K562 (cell line): ENCODE measurements around the gene SCRN1. TPM values are rescaled to one million over a fixed set of nuclear protein-coding genes. Genes with fewer than 3 reads are reported as not detected.

Experiments used
- ATAC-seq: fragments of 200-7000 bp; cut with Tn5 transposase; 3 replicates; pipeline ENCODE4 v1.9.1; 2020; ENCODE audit warnings: moderate library complexity
- BruUV-seq: library from RNA; stranded (reverse); fragments of 400-500 nt; replicated peaks from 2 replicates; lab custom pipeline; 2021; lab: Mats Ljungman, UMichigan
- CTCF ChIA-PET: fragments of 300-600 bp; formaldehyde crosslinking; extraction: SDS; loops from one replicate; lab custom pipeline; 2021; ENCODE audit warnings: low intra/inter-chr PET ratio; lab: Yijun Ruan, JAX
- POLR2A ChIA-PET: fragments of 300-600, 350-650 bp; sonication (Branson Sonifier 250); formaldehyde crosslinking; extraction: SDS; loops from one replicate; lab custom pipeline; 2021; ENCODE audit warnings: antibody characterized with exemption, inconsistent platforms; lab: Yijun Ruan, JAX
- DNase-seq, 4 experiments: peaks; one replicate each; pipeline versions ENCODE4 v3.0.0 to v3.0.0-alpha.2; 2011 to 2018; ENCODE audit warnings: low spot score in 3 of 4, mixed read lengths in 3 of 4; ENCODE audit errors: extremely low read depth in 1 of 4
- FAIRE-seq: peaks from 2 replicates; lab custom pipeline; 2011; peaks lifted over from hg19 to GRCh38; lab: Jason Lieb, UNC
- H2AFZ ChIP-seq: 2 replicates; pipeline ENCODE4 v1.6.0; 2011; ENCODE audit warnings: low read depth, low read length, control low read depth, inconsistent platforms
- H3K27ac ChIP-seq: fragments of 200-600 bp; 3 replicates; pipeline ENCODE4 v1.8.0; 2011; ENCODE audit warnings: low read depth, mild to moderate bottlenecking, control low read depth, inconsistent platforms, low read length, moderate library complexity, mixed read lengths; ENCODE audit errors: extremely low read depth
- H3K27me3 ChIP-seq, 2 experiments: fragments of 300-600 bp in 1 of 2; 2 replicates in 1 of 2; 3 replicates in 1 of 2; pipeline versions ENCODE4 v1.6.0 to v1.8.0; 2011; ENCODE audit warnings: inconsistent platforms in 2 of 2, low read length in 2 of 2, mild to moderate bottlenecking in 1 of 2, mixed read lengths in 1 of 2, moderate library complexity in 1 of 2; ENCODE audit not compliant: control insufficient read depth in 2 of 2, insufficient read depth in 2 of 2
- H3K36me3 ChIP-seq: fragments of 300-600 bp; 3 replicates; pipeline ENCODE4 v1.8.0; 2011; ENCODE audit warnings: mild to moderate bottlenecking, low read length, inconsistent platforms; ENCODE audit not compliant: control insufficient read depth, insufficient read depth
- H3K4me1 ChIP-seq, 2 experiments: fragments of 200-600 bp in 1 of 2; replicated peaks in 1 of 2; 2 replicates in 1 of 2; 3 replicates in 1 of 2; pipeline versions ENCODE4 v1.5.1 to v1.8.0; 2011; ENCODE audit warnings: inconsistent platforms in 2 of 2, low read length in 2 of 2, mild to moderate bottlenecking in 1 of 2, mixed read lengths in 1 of 2, moderate library complexity in 1 of 2; ENCODE audit not compliant: control insufficient read depth in 2 of 2, insufficient read depth in 2 of 2
- H3K4me2 ChIP-seq: 2 replicates; pipeline ENCODE4 v1.6.1; 2011; ENCODE audit warnings: low read length, control low read depth, inconsistent platforms, mixed read lengths; ENCODE audit not compliant: insufficient read depth
- H3K4me3 ChIP-seq: fragments of 200-600 bp; sonication (generic), shearing (Covaris generic); 2 replicates; pipeline ENCODE4 v1.5.1; 2016; ENCODE audit warnings: control low read depth, inconsistent platforms
- H3K79me2 ChIP-seq: fragments of 200-600 bp; 3 replicates; pipeline ENCODE4 v1.8.0; 2011; ENCODE audit warnings: low read length, inconsistent platforms; ENCODE audit not compliant: control insufficient read depth, insufficient read depth
- H3K9ac ChIP-seq, 2 experiments: 2 replicates each; pipeline versions ENCODE4 v1.6.0 to v1.6.1; 2011; ENCODE audit warnings: low read depth in 2 of 2, low read length in 2 of 2, control low read depth in 1 of 2, inconsistent platforms in 1 of 2, mild to moderate bottlenecking in 1 of 2, mixed read lengths in 1 of 2; ENCODE audit not compliant: insufficient read depth in 1 of 2
- H3K9me1 ChIP-seq: one replicate; pipeline ENCODE4 v1.6.0; 2011; ENCODE audit warnings: inconsistent platforms, mild to moderate bottlenecking, low read length, moderate library complexity; ENCODE audit not compliant: control insufficient read depth, insufficient read depth
- H3K9me3 ChIP-seq: replicated peaks from 2 replicates; pipeline ENCODE4 v1.5.1; 2011; ENCODE audit warnings: low read depth, low read length, inconsistent platforms; ENCODE audit not compliant: control insufficient read depth, insufficient read depth
- H4K20me1 ChIP-seq: replicated peaks from 2 replicates; pipeline ENCODE4 v1.6.1; 2011; ENCODE audit warnings: low read length, inconsistent platforms, mixed read lengths; ENCODE audit not compliant: control insufficient read depth, insufficient read depth
- ATF6 ChIP-seq: sonication (generic); formaldehyde crosslinking; IDR thresholded peaks from 2 replicates; pipeline ENCODE4 v1.4.0; 2020; ENCODE audit warnings: mild to moderate bottlenecking, missing genetic modification reagents
- CBFB ChIP-seq: sonication (generic); formaldehyde crosslinking; IDR thresholded peaks from 2 replicates; pipeline ENCODE4 v1.4.0; 2020; ENCODE audit warnings: mild to moderate bottlenecking, missing genetic modification reagents
- ESRRA ChIP-seq: fragments of 450-650 bp; IDR thresholded peaks from 2 replicates; pipeline ENCODE4 v1.6.1; 2014; ENCODE audit warnings: low read depth, mild to moderate bottlenecking, moderate library complexity, borderline replicate concordance
- FIP1L1 ChIP-seq: fragments of 200-400 bp; formaldehyde crosslinking; IDR thresholded peaks from 2 replicates; pipeline ENCODE4 v1.6.1; 2018; ENCODE audit warnings: mild to moderate bottlenecking, low read depth, low read length; ENCODE audit not compliant: poor library complexity, severe bottlenecking
- KDM5B ChIP-seq: fragments of 200-600 bp; sonication (generic); IDR thresholded peaks from 2 replicates; pipeline ENCODE4 v1.6.1; 2012; ENCODE audit warnings: low read depth, mild to moderate bottlenecking, moderate library complexity, low read length, control low read depth, inconsistent platforms; ENCODE audit not compliant: insufficient replicate concordance
- MEF2D ChIP-seq: conservative IDR thresholded peaks from 2 replicates; pipeline ENCODE4 v1.6.1; 2016; ENCODE audit warnings: low read depth, missing genetic modification characterization, missing compliant biosample characterization
- RBM22 ChIP-seq: fragments of 200-400 bp; formaldehyde crosslinking; IDR thresholded peaks from 2 replicates; pipeline ENCODE4 v1.6.1; 2018; ENCODE audit warnings: low read length, low read depth; ENCODE audit not compliant: poor library complexity, severe bottlenecking
- RBM25 ChIP-seq: fragments of 200-400 bp; formaldehyde crosslinking; IDR thresholded peaks from 2 replicates; pipeline ENCODE4 v1.6.1; 2018; ENCODE audit warnings: low read length, low read depth, moderate library complexity; ENCODE audit not compliant: severe bottlenecking
- SMARCA4 ChIP-seq: fragments of 450-650 bp; IDR thresholded peaks from 2 replicates; pipeline ENCODE4 v1.6.1; 2016
- TOE1 ChIP-seq, 2 experiments: fragments of 450-650 bp in 1 of 2; sonication (generic) in 1 of 2; formaldehyde crosslinking in 1 of 2; IDR thresholded peaks; 2 replicates each; pipeline versions ENCODE4 v1.7.1 to v1.8.0; 2016 to 2022; ENCODE audit warnings: borderline replicate concordance in 2 of 2, mild to moderate bottlenecking in 2 of 2, antibody characterized with exemption in 1 of 2, inconsistent platforms in 1 of 2, low read depth in 1 of 2, missing genetic modification reagents in 1 of 2, moderate library complexity in 1 of 2
- WGBS: fragments of 100-300 bp; shearing (Covaris generic); methylation state at CpG from one replicate; pipeline ENCODE4 v1.1.6; 2016; ENCODE audit warnings: low coverage, mixed read lengths; ENCODE audit not compliant: insufficient coverage; ENCODE audit errors: missing lambda C conversion rate; 5-methylcytosine and 5-hydroxymethylcytosine counted together
- in situ Hi-C: fragments of 300-500 bp; cut with MboI; formaldehyde crosslinking; loops from 4 replicates; pipeline ENCODE4 v1.15.0; 2018; ENCODE audit warnings: inconsistent platforms, mixed read lengths
- intact Hi-C: fragments of 100-400 bp; cut with micrococcal nuclease; formaldehyde crosslinking; loops from 2 replicates; pipeline ENCODE4 v1.14.2; 2022
- polyA plus RNA-seq, 8 experiments: library from polyadenylated mRNA; depleted of rRNA in 4 of 8; stranded (reverse) in 5 of 8; unstranded in 3 of 8; fragments of >200 nt; fragmentation: Nextera tagmentation in 2 of 8; fragmentation: Illumina TruSeq in 1 of 8; extraction: Ambion mirVana in 2 of 8; extraction: Trizol in 1 of 8; gene quantifications; 2 replicates each; pipeline versions ENCODE4 v1.2.1 to v1.2.3, GENCODE V29; 2011 to 2014; ENCODE audit warnings: inconsistent platforms in 1 of 8, missing spikeins in 1 of 8
- total RNA-seq, 7 experiments: library from RNA; depleted of rRNA in 6 of 7; stranded (reverse); fragments of >200 nt in 6 of 7; fragmentation: Illumina TruSeq in 2 of 7; extraction: Trizol in 2 of 7; gene quantifications; 2 replicates each; pipeline versions ENCODE4 v1.2.1 to v1.2.3, GENCODE V29; 2011 to 2021; ENCODE audit warnings: low replicate concordance in 1 of 7

Gene SCRN1
- total and polyA plus RNA-seq, 9 of the 15 experiments (the other 6 are each of a cell fraction or from before 2014, with no cell fraction given) = 0.13 to 1.4 (median 0.20) TPM

GRCh38 chr7:30034501-30034900 lies 44.9 kb upstream of the SCRN1 start (continued):
- TF ChIP-seq TOE1 (IDR thresholded peaks at IDR 0.05; ENCODE audit: borderline replicate concordance) = no peak
- no peak for TF ChIP-seq TOE1 (CRISPR knock-in tag; IDR thresholded peaks at IDR 0.05; ENCODE audit: borderline replicate concordance, low read depth)
- TF ChIP-seq FIP1L1 = no peak
- no peak for TF ChIP-seq CBFB (CRISPR knock-in tag)
- no peak for TF ChIP-seq ATF6 (CRISPR knock-in tag)
- peak; percentile 26; the same call in 1 of the 2 replicates for TF ChIP-seq SMARCA4

GRCh38 chr7:30032310-30033125 lies 42.9 kb upstream of the SCRN1 start:
- Histone ChIP-seq H3K9me3 (no peaks in the 10 kb centered on the region), H3K4me1 (peaks cover 11 to 18% of the 10 kb centered on the region in 2 experiments; a peak in 4 of 5 replicates), H3K36me3 (no peaks in the 10 kb centered on the region), H3K9ac (peak overlapping the region in 1 of 2 experiments; percentile 20; a peak in 1 of 4 replicates)
- POLR2A ChIA-PET = no interaction called here
- no peak for TF ChIP-seq MEF2D
- TF ChIP-seq RBM22 = no peak
- no peak for TF ChIP-seq KDM5B
- peak; percentile 72 for TF ChIP-seq RBM25
- TF ChIP-seq ESRRA = peak; percentile 43; the same call in 1 of the 2 replicates
- TF ChIP-seq, all 486 proteins: peak for 2
- no peak for FAIRE-seq
- H3K27ac ChIP-seq = no peak overlapping the region
- H2AFZ ChIP-seq = no peak overlapping the region
- H3K9me1 ChIP-seq = no peaks in the 10 kb centered on the region
- H3K79me2 ChIP-seq = peaks cover 49% of the 10 kb centered on the region
- no peaks in the 10 kb centered on the region for H4K20me1 ChIP-seq
- no TSS peak for BruUV-seq
- 54% methylated on average over 4 of the region's 4 CpGs for WGBS
- CTCF ChIA-PET = interaction anchor here (0.7 kb wide), 1 partner anchor 146 kb away, joined by 3 read pairs; no protein-coding TSS in a partner anchor
- H3K4me2 ChIP-seq = no peak overlapping the region
- in situ Hi-C loops (no loop called here), intact Hi-C loops (no loop called here)
- DNase-seq = no peak
- no peak for ATAC-seq
- H3K4me3 ChIP-seq = no peak overlapping the region
- no peaks in the 10 kb centered on the region for H3K27me3 ChIP-seq
